Stimulated activated CD4-positive, alpha-beta T cell treated with anti-CD3 and anti-CD28 coated beads, Interleukin-15, amount 100 ng/mL, for 48 hours (primary cell): ENCODE measurements around the gene COL8A2.

Source experiments
- DNase-seq, 2 donors: peaks; one replicate each; pipeline ENCODE4 v3.0.0-alpha.2; 2020; ENCODE audit warnings: low read depth in 2 of 2

The COL8A2 gene

DNA sequence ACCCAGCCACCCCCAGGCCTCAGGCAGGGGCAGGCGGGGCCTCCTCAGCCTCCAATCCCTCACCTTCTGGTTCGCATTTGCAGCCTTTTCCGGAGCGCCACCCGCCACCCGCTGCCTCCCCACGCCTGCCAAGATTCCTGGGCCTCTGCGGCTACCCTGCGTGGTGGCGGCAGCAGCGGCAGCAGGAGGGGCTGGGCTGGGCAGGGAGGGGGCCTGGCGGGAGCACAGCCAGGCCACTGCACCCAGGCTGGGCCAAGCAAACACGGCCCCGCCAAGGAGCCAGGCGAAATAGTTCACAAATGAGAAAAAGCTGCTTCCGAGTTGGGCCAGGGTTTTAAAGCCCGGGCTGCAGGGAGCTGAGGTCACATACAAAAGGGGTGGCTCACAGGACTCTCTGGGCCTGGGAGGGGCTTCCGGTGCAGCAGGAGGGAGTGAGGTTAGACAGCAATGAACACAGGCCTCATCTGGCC lies 9.8 kb downstream of the COL8A2 start:
- DNase-seq = no peak

DNA sequence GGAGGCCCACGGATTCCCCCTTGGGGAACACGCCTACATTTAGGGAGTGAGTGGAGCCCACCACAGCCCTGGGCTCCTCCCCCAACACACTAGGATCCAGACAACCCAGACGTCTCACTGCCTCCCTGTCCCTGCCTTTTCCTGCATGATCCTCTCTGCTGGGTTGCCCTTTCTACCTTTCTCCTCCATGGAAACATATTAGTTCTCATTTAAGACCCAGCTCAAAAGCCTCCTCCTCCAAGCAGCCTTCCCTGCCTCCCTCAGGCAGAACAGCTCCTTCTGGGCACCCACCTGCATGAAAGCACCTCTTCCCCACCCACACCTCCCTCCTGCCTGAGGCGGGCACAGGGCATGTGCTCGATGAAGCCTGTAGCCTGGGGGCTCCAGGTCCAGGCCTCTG lies 10.7 kb downstream of the COL8A2 start:
- no peak for DNase-seq

DNA sequence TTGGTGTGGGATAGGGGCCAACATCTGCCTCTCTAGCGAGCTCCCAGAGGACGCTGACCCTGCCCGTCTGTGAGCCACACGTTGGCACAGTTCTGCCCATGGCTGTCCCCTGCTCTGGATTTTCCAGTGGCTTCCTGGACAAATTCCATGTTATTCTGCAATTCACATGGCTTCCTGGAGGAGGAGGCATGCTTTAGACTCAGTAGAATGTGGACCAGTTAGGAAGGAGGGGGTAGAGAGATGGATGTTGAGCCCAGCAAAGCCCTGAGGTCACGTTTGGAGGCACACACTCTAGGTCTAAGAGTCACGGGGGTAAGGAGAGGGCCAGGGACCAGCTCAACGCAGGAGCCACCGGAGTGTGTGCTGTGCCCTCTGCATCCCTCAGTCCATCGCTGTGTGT lies 12.2 kb downstream of the COL8A2 start:
- DNase-seq = no peak

DNA sequence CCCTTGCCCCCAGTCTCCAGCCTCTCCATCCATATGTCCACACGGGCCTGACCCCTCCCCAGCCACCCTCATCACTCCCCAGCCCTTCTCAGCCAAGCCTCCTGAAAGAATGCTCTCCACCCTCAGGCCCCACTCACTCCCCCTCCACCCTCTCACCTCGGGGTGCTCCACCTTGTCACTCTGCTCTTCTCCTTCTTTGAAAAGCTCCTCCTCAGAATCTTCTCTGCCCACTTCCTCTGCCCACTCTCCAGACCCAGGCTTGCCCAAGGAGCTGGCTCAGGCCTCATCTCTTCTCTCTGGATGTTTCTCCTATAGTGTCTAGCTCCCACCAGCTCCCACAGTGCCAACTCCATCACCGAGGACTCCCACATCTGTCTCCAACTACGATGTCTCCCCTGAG lies 13.9 kb downstream of the COL8A2 start:
- no peak for DNase-seq

DNA sequence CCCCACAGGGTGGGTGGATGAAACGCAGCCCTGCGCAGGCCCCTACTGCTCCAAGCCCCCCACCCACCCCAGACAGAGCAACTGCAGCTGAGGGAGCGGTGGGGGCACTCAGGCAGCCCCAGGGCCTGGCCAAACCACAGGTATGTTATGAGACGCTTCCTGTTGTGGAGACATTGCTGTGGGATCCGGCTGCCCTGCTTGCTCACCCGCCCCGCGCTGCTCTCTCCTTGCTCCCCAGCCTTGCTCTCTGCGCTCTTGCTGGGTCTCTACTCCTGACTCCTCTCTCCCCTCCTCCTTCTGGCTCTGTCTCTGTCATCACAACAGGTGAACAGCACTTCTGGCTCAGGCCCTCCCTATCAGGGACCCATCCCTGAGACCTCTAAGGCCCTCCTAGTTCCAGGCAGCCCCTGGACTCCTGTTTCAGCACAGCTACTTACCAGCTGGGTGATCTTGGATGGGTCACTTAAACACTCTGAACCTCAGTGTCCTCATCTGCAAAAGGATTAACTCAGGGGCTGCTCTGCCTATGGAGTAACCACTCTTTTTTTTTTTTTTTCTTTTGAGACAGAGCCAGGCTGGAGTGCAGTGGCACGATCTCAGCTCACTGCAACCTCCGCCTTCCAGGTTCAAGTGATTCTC lies 15.9 kb downstream of the COL8A2 start:
- DNase-seq = peak in 1 of 2 donors; percentile 19

DNA sequence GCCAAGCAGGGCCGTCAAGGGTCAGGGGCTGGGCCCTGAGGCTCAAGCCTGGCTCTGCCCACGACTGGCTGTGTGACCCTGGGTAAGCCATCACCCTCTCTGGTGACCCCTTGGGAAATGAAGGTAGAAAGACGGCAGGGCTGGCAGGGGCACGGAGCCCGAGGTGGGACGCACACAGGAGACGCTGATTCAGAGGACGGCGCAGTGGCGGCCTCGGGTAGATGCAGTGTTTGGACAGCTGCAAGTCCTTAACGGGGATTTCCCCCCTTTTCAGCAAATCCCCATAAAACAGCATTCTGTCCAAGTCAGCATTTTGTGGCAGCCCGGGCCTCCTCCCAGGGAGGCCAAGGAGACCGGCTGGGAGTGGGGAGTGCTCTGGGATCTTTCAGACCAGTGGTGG lies 16.7 kb downstream of the COL8A2 start:
- no peak for DNase-seq

DNA sequence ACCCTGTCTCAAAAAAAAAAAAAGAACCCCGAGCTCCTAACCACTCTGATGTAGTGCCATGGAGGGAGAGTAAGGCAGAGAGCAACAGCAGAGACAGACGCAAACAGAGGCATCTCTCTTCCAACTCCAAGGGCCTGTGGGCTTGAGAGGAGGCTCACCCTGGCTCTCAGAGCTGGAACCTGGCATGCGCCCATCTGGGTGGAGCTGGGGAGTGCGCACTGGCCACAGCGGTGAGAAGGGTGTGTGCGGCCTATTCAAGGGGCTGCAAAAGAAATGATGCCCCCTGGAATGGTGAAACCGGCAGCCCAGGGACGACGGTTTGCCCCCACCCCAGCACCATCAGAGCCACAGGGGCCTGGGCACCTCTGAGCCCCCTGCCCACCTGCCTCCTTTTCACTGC lies 17.6 kb downstream of the COL8A2 start:
- no peak for DNase-seq

DNA sequence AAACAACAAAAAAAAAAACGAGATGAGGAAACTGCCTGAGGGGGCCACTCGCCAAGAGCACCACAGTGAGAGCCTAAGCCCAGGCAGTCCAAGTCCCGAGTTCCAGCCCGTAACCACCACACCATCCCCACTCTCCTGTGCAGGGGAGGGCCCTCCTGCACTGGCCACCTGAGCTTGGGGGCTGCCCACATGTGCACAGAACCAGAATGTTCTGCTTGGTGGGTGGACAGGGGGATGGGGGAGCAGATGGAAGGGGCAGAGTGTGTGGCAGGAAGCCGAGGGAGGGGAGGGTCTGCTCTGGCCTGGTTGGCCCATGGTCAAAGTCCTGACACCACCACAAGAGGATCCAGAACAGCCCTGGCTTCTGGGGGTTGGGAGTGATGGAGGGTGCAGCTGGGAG lies 18.8 kb downstream of the COL8A2 start:
- DNase-seq = no peak

DNA sequence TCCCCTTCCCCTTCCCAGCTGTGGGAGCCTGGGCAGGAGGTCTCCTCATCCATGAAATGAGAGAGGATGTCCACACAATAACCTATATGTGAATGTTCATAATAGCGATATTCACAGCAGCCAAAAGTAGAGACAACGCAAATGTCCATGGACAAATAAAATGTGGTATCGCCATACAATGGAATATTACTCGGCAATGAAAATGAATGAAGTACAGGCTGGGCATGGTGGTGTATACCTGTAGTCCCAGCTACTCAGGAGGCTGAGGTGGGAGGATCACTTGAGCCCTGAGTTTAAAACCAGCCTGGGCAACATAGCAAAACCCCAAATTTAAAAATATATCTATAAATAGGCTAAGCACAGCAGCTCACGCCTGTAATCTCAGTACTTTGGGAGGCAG lies 23.5 kb downstream of the COL8A2 start:
- no peak for DNase-seq

DNA sequence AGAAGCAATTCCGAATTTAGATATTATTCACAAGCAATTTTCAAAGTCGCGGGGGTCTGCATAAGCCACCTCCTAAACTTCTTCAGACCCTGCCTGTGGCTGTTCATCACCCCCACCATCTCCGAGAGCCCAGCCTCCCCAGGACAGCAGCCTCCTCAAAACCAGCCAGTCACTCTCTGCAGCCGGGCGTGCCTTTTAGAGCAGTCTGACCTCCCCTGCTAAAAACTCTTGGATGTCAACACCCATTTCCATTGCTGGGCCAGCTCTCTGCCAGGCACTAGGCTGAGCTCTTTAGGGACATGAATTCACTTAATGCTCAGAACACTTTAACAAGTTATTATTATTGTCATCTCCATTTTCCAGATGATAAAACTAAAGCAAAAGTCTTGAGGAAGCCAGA lies 24.6 kb downstream of the COL8A2 start:
- no peak for DNase-seq

DNA sequence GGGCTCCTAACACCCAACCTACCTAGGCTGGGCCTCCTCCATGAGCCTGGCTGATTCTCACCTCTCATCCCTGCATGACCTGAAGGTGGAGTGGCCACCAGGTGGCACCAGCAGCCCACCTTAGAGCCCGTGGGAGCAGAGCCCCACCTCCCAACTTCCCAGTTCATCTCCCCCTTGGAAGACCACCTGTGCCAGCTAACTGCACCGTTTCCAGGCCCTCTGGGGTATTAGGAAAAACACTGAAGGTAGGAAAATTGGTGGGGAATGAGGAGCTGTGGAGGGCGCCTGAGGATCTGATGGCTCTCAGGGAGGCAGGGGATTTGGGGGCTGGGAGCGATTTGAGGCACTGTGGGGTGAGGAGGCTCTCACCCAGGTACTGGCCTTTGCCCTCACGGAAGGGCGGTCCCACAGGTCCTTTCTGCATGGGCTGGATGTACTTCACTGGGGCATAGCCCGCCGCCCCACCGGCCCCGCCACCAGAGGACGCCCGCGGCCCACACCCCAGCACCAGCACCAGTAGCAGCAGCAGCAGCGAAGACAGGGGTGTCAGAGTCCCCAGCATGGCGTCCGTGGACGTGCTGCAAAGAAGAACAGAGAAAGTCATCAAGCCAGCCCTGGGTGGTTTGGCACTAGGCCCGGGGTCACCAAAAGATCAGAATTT lies 25.2 kb downstream of the COL8A2 start:
- peak; percentile 58 to 70 for DNase-seq

DNA sequence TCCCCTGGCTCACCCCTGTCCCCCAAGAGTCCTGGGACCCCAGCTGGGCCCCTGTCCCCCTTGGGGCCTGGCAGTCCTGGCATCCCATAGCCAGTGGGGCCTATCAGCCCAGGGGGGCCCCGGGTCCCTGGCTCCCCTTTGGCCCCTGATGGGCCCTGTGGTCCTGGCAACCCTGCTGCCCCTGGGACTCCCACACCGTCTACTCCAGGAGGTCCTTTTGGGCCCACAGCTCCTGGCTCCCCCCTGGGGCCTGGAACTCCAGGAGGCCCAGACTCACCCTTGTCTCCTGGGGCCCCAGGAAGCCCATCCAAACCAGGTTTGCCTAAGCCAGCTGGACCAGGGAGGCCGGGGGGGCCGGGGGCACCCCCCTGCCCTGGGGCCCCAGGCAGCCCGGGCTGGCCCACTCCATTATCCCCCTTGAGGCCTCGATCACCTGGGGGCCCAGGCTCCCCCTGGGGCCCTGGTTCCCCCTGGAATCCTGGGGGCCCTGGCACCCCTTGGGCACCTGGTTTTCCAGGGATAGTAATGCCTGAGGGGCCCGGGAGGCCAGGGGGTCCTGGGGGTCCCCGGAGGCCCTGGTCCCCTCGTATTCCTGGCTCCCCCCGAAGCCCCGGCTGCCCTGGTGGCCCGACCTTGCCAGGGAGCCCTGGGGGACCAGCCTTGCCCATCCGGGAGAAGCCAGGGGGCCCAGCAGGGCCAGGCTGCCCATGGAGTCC lies 26.2 kb downstream of the COL8A2 start:
- no peak for DNase-seq

DNA sequence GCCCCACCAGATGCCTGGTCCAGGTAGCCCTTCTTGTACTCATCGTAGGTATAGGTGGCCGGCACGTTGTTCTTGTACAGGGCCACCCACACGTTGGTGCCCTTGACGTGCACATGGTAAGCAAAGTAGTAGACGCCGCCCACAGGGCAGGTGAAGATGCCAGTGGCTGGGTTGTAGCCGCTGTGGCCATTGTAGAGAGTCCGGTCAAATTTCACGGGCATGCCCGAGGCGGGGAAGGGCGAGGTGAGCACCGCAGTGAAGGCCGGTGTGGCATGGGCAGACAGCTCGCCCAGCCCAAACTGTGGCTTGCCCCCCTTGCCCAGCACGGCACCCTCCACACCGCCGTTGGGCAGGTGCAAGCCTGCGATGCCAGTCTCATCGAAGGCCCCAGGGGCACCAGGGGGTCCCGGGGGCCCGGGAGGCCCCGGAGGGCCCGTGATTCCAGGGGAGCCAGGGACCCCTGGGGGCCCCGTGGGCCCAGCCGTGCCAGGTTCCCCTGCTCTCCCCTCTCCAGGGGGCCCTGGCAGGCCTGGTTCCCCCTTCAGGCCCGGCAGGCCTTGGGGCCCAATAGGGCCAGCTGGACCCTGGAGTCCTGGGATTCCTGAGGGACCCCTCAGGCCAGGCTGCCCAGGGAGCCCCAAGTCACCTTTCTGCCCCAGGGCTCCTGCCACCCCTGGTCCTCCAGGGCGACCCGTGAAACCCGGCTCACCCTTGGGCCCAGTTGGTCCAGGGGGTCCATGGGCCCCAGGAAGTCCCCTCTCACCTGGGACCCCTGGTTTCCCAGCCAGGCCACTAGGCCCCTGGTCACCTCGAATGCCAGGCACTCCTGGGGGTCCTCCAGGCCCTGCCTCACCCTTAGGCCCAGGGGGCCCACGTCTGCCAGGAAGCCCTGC lies 27.1 kb downstream of the COL8A2 start:
- no peak for DNase-seq

DNA sequence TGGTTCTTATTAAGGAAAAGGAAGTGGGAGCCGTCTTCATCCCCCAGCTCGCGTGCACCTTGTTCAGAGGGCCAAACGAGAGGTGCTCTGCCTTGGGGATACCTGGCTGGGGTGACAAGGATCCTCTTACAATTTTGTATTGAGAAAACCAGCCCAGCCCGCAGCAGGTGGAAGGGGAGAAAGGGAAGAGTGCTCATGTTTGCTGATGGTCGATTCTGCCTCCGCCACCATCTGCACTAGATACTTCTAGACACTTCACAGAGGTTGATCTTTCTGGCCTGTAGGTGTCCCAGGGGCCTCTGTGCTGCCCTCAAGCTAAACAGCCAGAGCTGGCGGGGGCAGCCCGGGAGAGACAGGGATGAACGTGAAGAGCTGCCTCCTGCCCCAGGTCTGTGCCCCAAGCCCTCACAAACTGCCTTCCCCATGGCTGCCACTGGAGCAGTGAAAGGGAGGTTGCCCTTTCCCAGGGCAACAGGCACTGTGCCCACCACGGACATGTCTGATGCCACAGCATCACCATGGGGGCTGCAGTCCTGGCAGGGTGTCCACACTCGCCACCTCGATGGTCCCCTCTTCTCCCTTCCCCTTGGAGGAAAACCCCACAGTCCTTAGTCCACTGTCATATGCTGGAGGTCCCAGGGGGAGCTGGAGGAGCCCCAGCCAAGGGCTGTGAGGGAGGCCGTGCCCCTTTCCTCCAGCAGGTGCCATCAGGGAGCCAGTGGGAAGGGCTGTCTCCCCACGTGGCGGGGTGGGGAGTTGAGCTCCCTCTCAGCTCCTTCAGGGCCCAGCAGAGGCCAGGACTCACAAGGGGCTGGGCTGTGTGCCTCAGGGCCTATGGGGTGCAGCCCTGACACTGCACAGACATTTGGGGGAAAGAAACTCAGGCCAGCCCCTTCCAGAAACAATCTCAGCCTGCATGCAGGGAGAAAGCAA lies 28.3 kb downstream of the COL8A2 start:
- DNase-seq = no peak

DNA sequence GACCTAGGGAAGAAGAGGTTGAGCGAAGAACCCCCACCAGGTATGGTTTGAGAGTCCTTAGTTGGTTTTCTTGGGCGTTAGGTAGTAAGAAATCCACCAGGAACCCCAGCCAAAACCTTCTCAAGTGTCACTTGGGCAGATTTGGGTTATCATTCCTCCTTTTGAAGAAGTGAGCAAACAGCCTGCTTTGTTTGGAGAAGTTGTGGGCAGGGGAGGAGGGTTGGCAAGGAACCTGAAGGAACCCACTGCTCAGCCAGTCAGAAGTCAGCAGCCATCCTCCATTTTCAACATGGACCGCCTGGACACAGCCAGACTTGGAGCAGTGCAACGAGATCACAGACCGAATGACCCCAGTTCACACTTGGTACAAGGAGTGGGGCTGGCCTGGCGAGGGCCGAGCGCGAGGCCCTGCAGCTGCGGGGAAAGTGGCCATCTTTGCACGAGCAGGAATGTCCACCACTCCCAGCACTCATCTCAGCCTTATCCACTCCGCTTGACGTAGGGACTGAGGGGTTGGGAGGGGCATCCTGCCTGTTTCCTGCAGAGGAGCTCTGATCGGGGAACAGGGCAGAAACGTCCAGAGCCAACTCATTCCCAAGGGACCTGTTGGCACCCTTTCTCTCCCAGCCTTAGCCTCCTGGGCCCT lies 29.1 kb downstream of the COL8A2 start:
- no peak for DNase-seq

DNA sequence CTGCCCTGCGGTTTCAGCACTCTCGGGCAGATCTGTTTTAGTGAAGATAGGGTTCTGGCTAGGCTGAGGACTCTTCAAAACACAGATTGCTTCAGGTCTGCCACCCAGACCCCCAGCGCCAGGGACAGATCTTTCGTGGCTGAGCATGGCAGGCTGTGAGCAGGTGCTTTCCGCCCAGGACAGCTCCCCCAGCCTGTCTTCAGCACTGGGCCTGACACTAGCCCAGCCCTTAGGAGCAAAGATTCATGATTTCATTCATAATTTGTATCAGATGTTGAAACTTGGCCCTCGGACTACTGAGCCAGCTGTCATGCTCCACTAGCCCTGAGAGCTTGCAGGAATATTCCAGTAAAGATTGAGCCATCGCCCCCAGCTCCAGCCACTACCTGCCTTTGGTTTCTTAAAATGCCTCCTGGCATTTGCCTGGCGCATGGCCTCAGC lies 30.4 kb downstream of the COL8A2 start:
- no peak for DNase-seq

DNA sequence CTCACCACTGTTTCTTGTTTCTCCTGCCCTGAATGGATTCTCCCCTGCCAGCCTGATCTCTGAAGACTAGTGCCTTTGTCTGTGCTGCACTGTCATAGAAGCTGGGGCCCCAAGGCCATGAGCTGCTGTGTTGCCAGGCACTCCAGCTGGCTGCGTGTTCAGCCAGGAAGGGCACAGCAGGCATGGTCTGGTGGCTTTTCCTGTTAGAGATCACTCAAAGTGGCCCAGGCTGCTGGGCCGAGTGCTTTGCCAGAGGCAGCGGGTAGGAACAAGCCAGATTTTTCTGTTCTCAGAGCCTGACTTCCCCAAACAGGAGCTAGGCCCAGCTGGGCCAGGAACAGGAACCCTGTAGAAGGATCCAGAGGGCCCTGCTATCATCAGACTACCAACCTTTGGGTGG lies 31.1 kb downstream of the COL8A2 start:
- no peak for DNase-seq

DNA sequence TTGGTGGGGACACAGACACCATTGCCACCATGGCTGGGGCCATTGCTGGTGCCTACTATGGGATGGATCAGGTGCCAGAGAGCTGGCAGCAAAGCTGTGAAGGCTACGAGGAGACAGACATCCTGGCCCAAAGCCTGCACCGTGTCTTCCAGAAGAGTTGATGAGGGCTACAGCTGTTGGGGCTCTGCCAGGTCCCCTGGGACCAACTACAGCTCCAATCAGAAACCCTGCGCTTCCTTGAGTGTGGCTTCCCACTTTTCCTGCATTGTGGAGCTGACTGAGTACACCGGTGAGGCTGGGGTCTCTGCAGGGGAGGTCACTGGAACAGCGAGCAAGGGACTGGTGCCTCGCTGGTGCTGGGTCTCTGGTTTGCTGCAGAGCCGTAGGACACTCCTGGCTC lies 31.8 kb downstream of the COL8A2 start:
- no peak for DNase-seq

DNA sequence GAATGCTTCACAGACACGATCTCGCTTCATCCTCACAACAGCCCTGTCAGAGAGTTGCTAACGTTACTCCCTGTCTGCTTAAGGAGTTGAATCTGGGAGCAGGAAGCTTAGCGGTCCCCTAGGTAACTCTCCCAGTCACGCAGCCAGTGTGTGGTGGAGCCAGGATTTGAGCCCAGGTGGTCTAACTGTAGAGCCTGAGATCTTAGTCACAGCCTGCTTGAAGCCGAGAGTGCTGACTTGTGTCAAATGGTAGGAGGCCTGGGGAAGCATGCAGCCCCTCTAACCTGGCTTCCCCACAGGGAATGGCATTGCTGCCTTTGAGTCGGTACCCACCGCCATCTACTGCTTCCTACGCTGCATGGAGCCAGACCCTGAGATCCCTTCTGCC lies 32.2 kb downstream of the COL8A2 start:
- no peak for DNase-seq

DNA sequence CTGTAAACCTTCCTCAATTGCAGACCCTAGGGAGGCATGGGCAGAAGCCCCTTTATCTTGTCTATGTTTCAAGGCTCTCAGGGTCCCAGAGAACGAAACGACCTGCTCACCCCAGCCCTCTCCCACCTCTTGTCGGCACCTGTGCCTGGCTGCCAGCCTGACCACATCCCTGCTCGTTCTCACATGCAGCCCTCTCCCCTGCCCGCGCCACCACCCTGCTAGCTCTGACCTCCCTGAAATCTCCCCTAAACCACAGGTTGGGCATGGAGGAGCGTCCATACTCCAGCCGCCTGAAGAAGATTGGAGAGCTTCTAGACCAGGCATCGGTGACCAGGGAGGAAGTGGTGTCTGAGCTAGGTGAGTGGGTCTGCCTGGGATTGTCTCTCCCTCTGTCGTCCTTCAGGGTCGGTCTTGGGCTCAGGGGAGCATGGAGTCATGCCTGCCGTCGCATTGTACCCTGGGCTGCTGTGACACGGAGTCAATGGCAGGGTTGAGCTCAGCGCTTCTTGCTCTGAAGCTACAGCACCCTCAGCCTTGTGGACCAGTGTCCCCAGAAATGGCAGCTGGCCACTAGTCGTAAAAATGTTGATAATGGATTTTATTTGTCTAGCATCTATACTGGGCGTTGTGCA lies 32.7 kb downstream of the COL8A2 start:
- no peak for DNase-seq
